Panc1 (cell line): ENCODE data around the gene COTL1. TPM values are rescaled to one million over a fixed set of nuclear protein-coding genes. Genes with fewer than 3 reads are reported as not detected.

Source experiments
- ATAC-seq: fragments of 200-7000 bp; cut with Tn5 transposase; 2 replicates; pipeline ENCODE4 v1.9.1; 2020; ENCODE audit warnings: mild to moderate bottlenecking, moderate library complexity
- BruUV-seq: library from RNA; stranded (reverse); fragments of 400-500 nt; replicated peaks from 2 replicates; lab custom pipeline; 2021; lab: Mats Ljungman, UMichigan
- CTCF ChIA-PET: fragments of 300-600 bp; sonication (Branson Sonifier 250); formaldehyde crosslinking; loops from one replicate; lab custom pipeline; 2022; ENCODE audit warnings: antibody characterized with exemption; lab: Charles Lee
- POLR2A ChIA-PET: fragments of 300-600 bp; sonication (Branson Sonifier 250); formaldehyde crosslinking; loops from one replicate; lab custom pipeline; 2022; ENCODE audit warnings: antibody characterized with exemption; lab: Charles Lee
- DNase-seq: peaks from one replicate; pipeline ENCODE4 v3.0.0-alpha.2; 2010; ENCODE audit warnings: low read depth, low spot score
- H3K27ac ChIP-seq: 2 replicates; pipeline ENCODE4 v1.5.1; 2011; ENCODE audit warnings: mild to moderate bottlenecking, low read length, inconsistent platforms
- H3K27me3 ChIP-seq: fragments of 200-500 bp; sonication (Bioruptor generic); 2 replicates; pipeline ENCODE4 v1.6.0; 2014; ENCODE audit warnings: low read length, inconsistent platforms; ENCODE audit not compliant: control insufficient read depth, insufficient read depth
- H3K36me3 ChIP-seq: fragments of 200-500 bp; sonication (Bioruptor generic); 2 replicates; pipeline ENCODE4 v1.5.1; 2014; ENCODE audit warnings: inconsistent platforms, mild to moderate bottlenecking, low read length, moderate library complexity; ENCODE audit not compliant: control insufficient read depth, insufficient read depth
- H3K4me1 ChIP-seq: 2 replicates; pipeline ENCODE4 v1.5.1; 2011; ENCODE audit warnings: inconsistent platforms, mild to moderate bottlenecking, low read length, moderate library complexity; ENCODE audit not compliant: control insufficient read depth, insufficient read depth
- H3K4me3 ChIP-seq, 2 experiments: 2 replicates each; pipeline ENCODE4 v1.5.1; 2011 to 2012; ENCODE audit warnings: low read depth in 2 of 2, low read length in 2 of 2, mild to moderate bottlenecking in 2 of 2, inconsistent platforms in 1 of 2, moderate library complexity in 1 of 2
- H3K9me3 ChIP-seq: fragments of 200-500 bp; sonication (Bioruptor generic); 2 replicates; pipeline ENCODE4 v1.5.1; 2014; ENCODE audit warnings: low read depth, mild to moderate bottlenecking, inconsistent platforms, low read length, moderate library complexity; ENCODE audit not compliant: control insufficient read depth, insufficient read depth
- CTCF ChIP-seq: fragments of 450-650 bp; IDR thresholded peaks from 2 replicates; pipeline ENCODE4 v1.5.1; 2017; ENCODE audit warnings: mild to moderate bottlenecking
- POLR2AphosphoS5 ChIP-seq: IDR thresholded peaks from 2 replicates; pipeline ENCODE4 v1.6.1; 2012; ENCODE audit warnings: mild to moderate bottlenecking, low read depth, low read length, moderate library complexity
- REST ChIP-seq, 2 experiments: IDR thresholded peaks; 2 replicates each; pipeline ENCODE4 v1.6.1; 2011 to 2012; ENCODE audit warnings: low read depth in 2 of 2, control low read depth in 1 of 2, low read length in 1 of 2, mild to moderate bottlenecking in 1 of 2, moderate library complexity in 1 of 2; ENCODE audit not compliant: insufficient read depth in 1 of 2
- SIN3A ChIP-seq: IDR thresholded peaks from 2 replicates; pipeline ENCODE4 v1.6.1; 2012; ENCODE audit warnings: low read depth, mild to moderate bottlenecking, low read length, moderate library complexity, borderline replicate concordance; ENCODE audit not compliant: insufficient read depth
- TCF7L2 ChIP-seq: IDR thresholded peaks from 2 replicates; pipeline ENCODE4 v1.6.1; 2011; ENCODE audit warnings: mild to moderate bottlenecking, low read depth, low read length, inconsistent platforms
- in situ Hi-C: cut with HindIII; loops from 2 replicates; pipeline ENCODE4 v1.10.0; 2016; ENCODE audit warnings: low sequenced_read_pairs, low pct_unique_long_range_greater_than_20kb
- intact Hi-C: fragments of 100-400 bp; cut with micrococcal nuclease; formaldehyde crosslinking; loops from one replicate; pipeline ENCODE4 v1.10.0; 2022; ENCODE audit not compliant: unreplicated experiment
- total RNA-seq: library from RNA; stranded (reverse); gene quantifications from one replicate; pipeline ENCODE4 v1.2.1, GENCODE V29; 2021; ENCODE audit not compliant: unreplicated experiment

The COTL1 gene
- total RNA-seq, 1 experiment from 2014 or later, result 302 TPM

GRCh38 chr16:84629580-84629979 is 11.7 kb upstream of the COTL1 start:
- ChIA-PET CTCF (no interaction called here), POLR2A (no interaction called here)
- Histone ChIP-seq H3K4me1 (no peaks in the 10 kb centered on the region), H3K27me3 (no peaks in the 10 kb centered on the region), H3K27ac (no peak overlapping the region), H3K4me3 (no peak overlapping the region), H3K36me3 (no peaks in the 10 kb centered on the region), H3K9me3 (no peaks in the 10 kb centered on the region)
- TF ChIP-seq TCF7L2 (no peak), SIN3A (no peak), REST (IDR thresholded peaks at IDR 0.05; ENCODE audit: insufficient read depth in 1 of 2, low read depth in 2 of 2, low read length in 1 of 2) (no peak), CTCF (no peak), POLR2AphosphoS5 (no peak)
- no TSS peak for BruUV-seq
- DNase-seq (no peak), ATAC-seq (no peak)
- in situ Hi-C loops, result no loop called here
- intact Hi-C loops, result no loop called here

GRCh38 chr16:84628226-84628731 is 10.4 kb upstream of the COTL1 start:
- intact Hi-C loops (no loop called here), in situ Hi-C loops (no loop called here)
- Histone ChIP-seq H3K27ac (no peak overlapping the region), H3K27me3 (no peaks in the 10 kb centered on the region), H3K9me3 (no peaks in the 10 kb centered on the region), H3K36me3 (no peaks in the 10 kb centered on the region), H3K4me1 (no peaks in the 10 kb centered on the region), H3K4me3 (no peak overlapping the region)
- no peak for ATAC-seq
- no TSS peak for BruUV-seq
- no peak for TF ChIP-seq CTCF
- TF ChIP-seq POLR2AphosphoS5, result no peak
- no peak for TF ChIP-seq SIN3A
- TF ChIP-seq REST (IDR thresholded peaks at IDR 0.05; ENCODE audit: insufficient read depth in 1 of 2, low read depth in 2 of 2, low read length in 1 of 2), result no peak
- TF ChIP-seq TCF7L2, result no peak
- ChIA-PET POLR2A (no interaction called here), CTCF (no interaction called here)
- no peak for DNase-seq
